Rectal smooth muscle tissue (tissue), 1 donor: ENCODE measurements around the gene CRYGN.

Experiments
- H3K27ac ChIP-seq: one replicate; pipeline ENCODE4 v1.7.0; 2013; ENCODE audit warnings: low read depth, low read length, inconsistent platforms
- H3K27me3 ChIP-seq: one replicate; pipeline ENCODE4 v1.7.0; 2013; ENCODE audit warnings: low read length; ENCODE audit not compliant: control insufficient read depth, insufficient read depth
- H3K36me3 ChIP-seq: one replicate; pipeline ENCODE4 v1.7.0; 2013; ENCODE audit warnings: low read length; ENCODE audit not compliant: control insufficient read depth, insufficient read depth
- H3K4me1 ChIP-seq: one replicate; pipeline ENCODE4 v1.7.0; 2013; ENCODE audit warnings: low read length; ENCODE audit not compliant: control insufficient read depth, insufficient read depth
- H3K4me3 ChIP-seq: one replicate; pipeline ENCODE4 v1.7.0; 2013; ENCODE audit warnings: low read length
- H3K9ac ChIP-seq: one replicate; pipeline ENCODE4 v1.7.0; 2013; ENCODE audit warnings: low read length

CRYGN gene

GRCh38 chr7:151425670-151426440 is 14.1 kb downstream of the CRYGN start:
- H3K27ac ChIP-seq: no peak overlapping the region
- no peak overlapping the region for H3K9ac ChIP-seq
- no peaks in the 10 kb centered on the region for H3K27me3 ChIP-seq
- no peaks in the 10 kb centered on the region for H3K36me3 ChIP-seq
- H3K4me3 ChIP-seq: no peak overlapping the region
- peaks cover 2% of the 10 kb centered on the region for H3K4me1 ChIP-seq

- Histone ChIP-seq H3K36me3 (no peaks in the 10 kb centered on the region), H3K4me3 (no peak overlapping the region), H3K9ac (no peak overlapping the region), H3K27me3 (no peaks in the 10 kb centered on the region), H3K27ac (no peak overlapping the region), H3K4me1 (peaks cover 2% of the 10 kb centered on the region)
Observed at GRCh38 chr7:151424799-151425198, 15.1 kb downstream of the CRYGN start.

GRCh38 chr7:151423936-151424335 is 16.0 kb downstream of the CRYGN start:
- no peak overlapping the region for H3K27ac ChIP-seq
- H3K9ac ChIP-seq: no peak overlapping the region
- peaks cover 2% of the 10 kb centered on the region for H3K4me1 ChIP-seq
- no peaks in the 10 kb centered on the region for H3K27me3 ChIP-seq
- no peak overlapping the region for H3K4me3 ChIP-seq
- no peaks in the 10 kb centered on the region for H3K36me3 ChIP-seq

GRCh38 chr7:151423226-151423625 is 16.7 kb downstream of the CRYGN start:
- H3K4me1 ChIP-seq: peaks cover 2% of the 10 kb centered on the region
- no peaks in the 10 kb centered on the region for H3K27me3 ChIP-seq
- no peak overlapping the region for H3K27ac ChIP-seq
- H3K4me3 ChIP-seq: no peak overlapping the region
- H3K36me3 ChIP-seq: no peaks in the 10 kb centered on the region
- H3K9ac ChIP-seq: no peak overlapping the region

GRCh38 chr7:151422212-151422611 is 17.7 kb downstream of the CRYGN start:
- Histone ChIP-seq H3K27ac (no peak overlapping the region), H3K36me3 (no peaks in the 10 kb centered on the region), H3K9ac (no peak overlapping the region)

GRCh38 chr7:151420144-151420543 is 19.8 kb downstream of the CRYGN start:
- Histone ChIP-seq H3K9ac (no peak overlapping the region), H3K4me3 (no peak overlapping the region), H3K27ac (no peak overlapping the region), H3K4me1 (no peaks in the 10 kb centered on the region), H3K27me3 (no peaks in the 10 kb centered on the region), H3K36me3 (no peaks in the 10 kb centered on the region)

More at GRCh38 chr7:151422212-151422611, 17.7 kb downstream of the CRYGN start:
- H3K4me3 ChIP-seq: no peak overlapping the region
- H3K27me3 ChIP-seq: no peaks in the 10 kb centered on the region
- H3K4me1 ChIP-seq: peaks cover 2% of the 10 kb centered on the region

- Histone ChIP-seq H3K27ac (no peak overlapping the region), H3K4me1 (no peaks in the 10 kb centered on the region), H3K4me3 (no peak overlapping the region), H3K9ac (no peak overlapping the region), H3K36me3 (no peaks in the 10 kb centered on the region), H3K27me3 (no peaks in the 10 kb centered on the region)
Observed at GRCh38 chr7:151416941-151417315, 23.0 kb downstream of the CRYGN start.

GRCh38 chr7:151416112-151416940 is 23.6 kb downstream of the CRYGN start:
- no peaks in the 10 kb centered on the region for H3K4me1 ChIP-seq
- no peaks in the 10 kb centered on the region for H3K36me3 ChIP-seq
- H3K9ac ChIP-seq: no peak overlapping the region
- H3K4me3 ChIP-seq: no peak overlapping the region
- no peaks in the 10 kb centered on the region for H3K27me3 ChIP-seq
- H3K27ac ChIP-seq: no peak overlapping the region

- Histone ChIP-seq H3K27me3 (no peaks in the 10 kb centered on the region), H3K27ac (no peak overlapping the region), H3K36me3 (no peaks in the 10 kb centered on the region), H3K4me3 (no peak overlapping the region), H3K9ac (no peak overlapping the region), H3K4me1 (no peaks in the 10 kb centered on the region)
Observed at GRCh38 chr7:151415375-151416105, 24.4 kb downstream of the CRYGN start.

GRCh38 chr7:151413241-151413640 is 26.7 kb downstream of the CRYGN start:
- no peaks in the 10 kb centered on the region for H3K36me3 ChIP-seq

GRCh38 chr7:151412318-151412717 is 27.6 kb downstream of the CRYGN start:
- H3K27ac ChIP-seq: no peak overlapping the region
- H3K27me3 ChIP-seq: peaks cover 11% of the 10 kb centered on the region
- no peaks in the 10 kb centered on the region for H3K36me3 ChIP-seq
- no peak overlapping the region for H3K4me3 ChIP-seq
- H3K4me1 ChIP-seq: no peaks in the 10 kb centered on the region
- no peak overlapping the region for H3K9ac ChIP-seq

More at GRCh38 chr7:151413241-151413640, 26.7 kb downstream of the CRYGN start:
- H3K4me1 ChIP-seq: no peaks in the 10 kb centered on the region
- H3K4me3 ChIP-seq: no peak overlapping the region
- H3K27ac ChIP-seq: no peak overlapping the region
- peaks cover 11% of the 10 kb centered on the region for H3K27me3 ChIP-seq
- no peak overlapping the region for H3K9ac ChIP-seq

- Histone ChIP-seq H3K27me3 (peaks cover 11% of the 10 kb centered on the region), H3K27ac (no peak overlapping the region), H3K9ac (no peak overlapping the region), H3K4me3 (no peak overlapping the region), H3K36me3 (no peaks in the 10 kb centered on the region), H3K4me1 (no peaks in the 10 kb centered on the region)
Observed at GRCh38 chr7:151411551-151411950, 28.4 kb downstream of the CRYGN start.
